Neural crest cell (in vitro differentiated cells): ENCODE results near the gene PDZD7. TPM values are rescaled to one million over a fixed set of nuclear protein-coding genes. Genes with fewer than 3 reads are reported as not detected.
A peak's percentile ranks its signal among the peaks of the same experiment; 100 is the strongest.

ENCODE experiments used
- DNase-seq: peaks from one replicate; pipeline ENCODE4 v3.0.0; 2021; ENCODE audit warnings: low read depth, mixed read lengths, low spot score
- H3K27ac Mint-ChIP-seq: one replicate; pipeline ENCODE4 v1.8.0; 2021; ENCODE audit warnings: mild to moderate bottlenecking, mixed read lengths; ENCODE audit not compliant: unreplicated experiment
- H3K27me3 Mint-ChIP-seq: 2 replicates; pipeline ENCODE4 v1.8.0; 2021; ENCODE audit warnings: low read depth, mild to moderate bottlenecking, mixed read lengths
- H3K36me3 Mint-ChIP-seq: 2 replicates; pipeline ENCODE4 v1.8.0; 2021; ENCODE audit warnings: low read depth, mild to moderate bottlenecking, mixed read lengths
- H3K4me1 Mint-ChIP-seq: 2 replicates; pipeline ENCODE4 v1.8.0; 2021; ENCODE audit warnings: mixed read lengths
- H3K4me3 Mint-ChIP-seq: one replicate; pipeline ENCODE4 v1.8.0; 2021; ENCODE audit warnings: mild to moderate bottlenecking, mixed read lengths
- H3K9me3 Mint-ChIP-seq: 2 replicates; pipeline ENCODE4 v1.8.0; 2021; ENCODE audit warnings: mixed read lengths
- CTCF ChIP-seq: fragments of 200-600 bp; sonication (generic); conservative IDR thresholded peaks from 2 replicates; pipeline ENCODE4 v1.5.0; 2021; ENCODE audit warnings: antibody characterized with exemption, mild to moderate bottlenecking
- total RNA-seq: library from RNA; stranded (reverse); gene quantifications from 2 replicates; pipeline ENCODE4 v1.2.1, GENCODE V29; 2021

Gene PDZD7
- total RNA-seq, 1 donor from 2014 or later: 0.68 TPM

DNA sequence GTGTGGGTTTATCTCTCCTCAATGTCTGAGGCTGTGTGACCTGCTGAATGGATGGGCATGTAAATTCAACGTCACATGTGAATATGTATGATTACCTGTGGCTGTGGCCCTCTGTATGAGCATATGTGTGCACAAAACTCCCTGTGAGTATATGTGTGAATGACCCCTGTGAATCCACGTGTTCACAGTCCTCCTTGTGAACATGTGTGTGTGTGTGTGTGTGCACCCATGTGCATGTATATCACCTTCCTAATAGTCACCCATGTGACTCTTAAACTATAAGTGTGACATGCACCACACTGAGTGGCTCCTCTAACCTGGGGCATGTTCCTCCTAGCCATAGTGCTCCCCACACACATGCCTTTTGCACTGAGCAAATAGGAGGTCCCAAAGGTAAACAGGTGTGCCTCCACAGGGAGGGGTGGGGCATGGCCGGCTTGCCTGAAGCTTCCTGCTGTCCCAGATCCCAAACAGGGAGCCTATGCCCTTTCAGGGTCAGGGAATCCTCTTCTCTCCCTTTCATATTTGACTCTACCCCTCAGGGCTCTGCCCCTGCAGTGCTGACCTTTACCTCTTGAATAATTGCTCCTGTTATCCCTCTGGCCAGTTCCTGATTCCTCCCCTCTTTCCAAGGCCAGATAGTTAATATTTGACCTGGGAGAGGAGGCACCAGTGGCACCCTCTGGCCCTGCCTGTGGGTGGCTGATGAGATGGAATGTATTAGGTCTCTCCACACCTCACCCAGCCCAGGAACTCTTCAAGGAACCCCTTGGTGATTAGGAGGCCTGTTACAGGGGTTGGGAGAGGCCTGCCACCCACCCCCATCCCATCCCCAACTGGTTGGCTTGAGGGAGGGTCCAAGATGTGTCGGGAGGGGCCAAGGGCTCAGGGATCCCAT is 59.8 kb downstream of the PDZD7 start:
- no peak for TF ChIP-seq CTCF
- Mint-ChIP-seq H3K36me3 (no peaks in the 10 kb centered on the region), H3K9me3 (no peaks in the 10 kb centered on the region), H3K4me3 (peak overlapping the region; percentile 85), H3K4me1 (peaks cover 41% of the 10 kb centered on the region), H3K27me3 (peaks cover 6% of the 10 kb centered on the region), H3K27ac (no peak overlapping the region)
- no peak for DNase-seq

- Mint-ChIP-seq H3K27ac (no peak overlapping the region), H3K27me3 (peaks cover 6% of the 10 kb centered on the region), H3K9me3 (no peaks in the 10 kb centered on the region), H3K4me1 (peaks cover 49% of the 10 kb centered on the region), H3K36me3 (no peaks in the 10 kb centered on the region), H3K4me3 (peak overlapping the region; percentile 85)
- no peak for TF ChIP-seq CTCF
- no peak for DNase-seq
Observed at GRCh38 chr10:100970076-100970913, 60.6 kb downstream of the PDZD7 start.

DNA sequence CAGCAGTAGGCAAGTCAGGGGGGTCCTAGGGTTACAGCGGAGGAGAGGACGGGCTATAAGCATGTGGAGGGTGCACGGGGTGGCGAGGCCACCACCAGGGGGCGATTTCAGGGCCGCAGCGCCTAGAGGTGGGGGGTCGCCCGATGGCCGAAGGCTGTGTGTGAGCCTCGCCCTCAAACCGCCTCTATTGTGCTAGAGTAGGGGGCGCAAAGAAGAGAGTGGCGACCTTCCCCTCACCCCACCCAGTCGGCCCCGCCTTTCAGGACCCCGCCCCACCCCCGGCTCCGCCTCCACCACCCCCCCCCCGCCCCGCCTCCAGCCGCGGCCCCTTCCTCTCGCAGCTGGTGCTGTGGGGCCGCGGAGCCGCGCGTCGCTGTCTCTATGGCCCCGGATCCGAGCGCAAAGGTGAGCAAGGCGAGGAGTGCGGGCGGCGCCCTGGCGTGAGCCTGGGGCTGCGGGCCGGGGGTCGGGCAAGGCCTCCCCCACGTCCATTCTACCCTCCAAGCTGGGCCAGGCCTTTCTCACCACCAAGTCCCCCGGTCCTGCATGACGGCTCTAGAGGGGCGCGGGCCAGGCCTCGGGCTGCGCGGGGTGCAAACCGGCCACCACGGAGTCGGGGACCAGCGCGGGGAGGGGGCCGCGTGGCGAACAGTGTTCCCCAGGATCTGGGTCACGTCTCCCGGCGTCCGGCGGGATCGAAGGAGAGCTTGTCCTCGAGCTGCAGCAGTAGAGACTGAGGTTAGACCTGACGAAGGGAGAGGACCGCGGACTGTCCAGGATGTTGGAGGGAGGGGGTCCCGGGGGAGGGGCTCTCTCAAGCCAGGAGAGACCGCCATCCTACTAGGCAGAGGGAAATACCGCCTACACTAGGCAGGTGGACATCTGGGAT is 61.5 kb downstream of the PDZD7 start, which contains the start of gene SEMA4G:
SEMA4G (plus strand) TSS at position 318 of the 889 bp plus-strand sequence. CDS start 3,409 bp downstream, outside the sequence.
- peak within 1 kb of the TSS; percentile 20 for H3K27ac Mint-ChIP-seq
- H3K4me3 Mint-ChIP-seq: peak within 1 kb of the TSS; percentile 85
- no peaks in the 10 kb centered on the region for H3K9me3 Mint-ChIP-seq
- peaks cover 6% of the 10 kb centered on the region for H3K27me3 Mint-ChIP-seq
- DNase-seq: peak; percentile 73
- peaks cover 52% of the 10 kb centered on the region for H3K4me1 Mint-ChIP-seq
- H3K36me3 Mint-ChIP-seq: no peaks in the 10 kb centered on the region
- TF ChIP-seq CTCF: peak; percentile 83

DNA sequence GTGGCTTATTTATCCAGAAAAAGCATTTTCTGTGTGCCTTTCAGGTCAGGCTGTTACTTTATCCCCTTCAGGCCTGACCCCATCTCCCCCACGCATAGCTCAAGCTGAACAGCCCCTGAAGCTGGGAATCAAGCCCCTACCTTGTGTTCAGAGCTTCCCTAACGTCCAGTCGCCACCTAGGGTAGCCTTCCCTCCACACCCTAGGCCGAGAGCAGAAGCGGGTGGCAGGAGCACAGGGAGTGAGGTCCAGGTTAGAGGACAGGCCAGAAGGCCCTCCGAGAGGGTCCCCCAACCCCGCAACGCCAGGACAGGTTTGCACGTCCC is 62.1 kb downstream of the PDZD7 start:
- Mint-ChIP-seq H3K9me3 (no peaks in the 10 kb centered on the region), H3K36me3 (no peaks in the 10 kb centered on the region), H3K27ac (peak overlapping the region; percentile 20), H3K27me3 (peaks cover 6% of the 10 kb centered on the region), H3K4me3 (peak overlapping the region; percentile 70), H3K4me1 (peaks cover 52% of the 10 kb centered on the region)
- DNase-seq: no peak
- TF ChIP-seq CTCF: no peak
